SU-DHL-6 (cell line): Measurements from ENCODE around the gene NPIPB8.
"Not testable (repeated sequence)": the region's sequence is repeated elsewhere in the genome, so short reads cannot be mapped to it uniquely, and the experiment has no call there.

Experiments used
- CTCF ChIP-seq: fragments of 200-600 bp; sonication (generic); IDR thresholded peaks from one replicate; pipeline ENCODE4 v1.5.1; 2017; ENCODE audit warnings: antibody characterized with exemption, mild to moderate bottlenecking, low read length, moderate library complexity; ENCODE audit not compliant: insufficient read depth, poor library complexity, severe bottlenecking
- EZH2phosphoT487 ChIP-seq: fragments of 200-600 bp; sonication (generic), shearing (Covaris generic); conservative IDR thresholded peaks from 2 replicates; pipeline ENCODE4 v1.6.1; 2018; ENCODE audit warnings: mild to moderate bottlenecking, antibody characterized with exemption, low read length, moderate library complexity, mixed read lengths

- TF ChIP-seq CTCF, EZH2phosphoT487: not testable (repeated sequence)
Measured at GRCh38 chr16:28608867-28609596, 28.8 kb upstream of the NPIPB8 start.
